ENCODE measurements around the gene RNF208.
"Not testable (repeated sequence)": the region's sequence is repeated elsewhere in the genome, so short reads cannot be mapped to it uniquely, and the experiment has no call there.

RNF208 gene, protein sequence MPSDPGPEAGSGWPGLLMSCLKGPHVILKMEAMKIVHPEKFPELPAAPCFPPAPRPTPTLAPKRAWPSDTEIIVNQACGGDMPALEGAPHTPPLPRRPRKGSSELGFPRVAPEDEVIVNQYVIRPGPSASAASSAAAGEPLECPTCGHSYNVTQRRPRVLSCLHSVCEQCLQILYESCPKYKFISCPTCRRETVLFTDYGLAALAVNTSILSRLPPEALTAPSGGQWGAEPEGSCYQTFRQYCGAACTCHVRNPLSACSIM

DNA sequence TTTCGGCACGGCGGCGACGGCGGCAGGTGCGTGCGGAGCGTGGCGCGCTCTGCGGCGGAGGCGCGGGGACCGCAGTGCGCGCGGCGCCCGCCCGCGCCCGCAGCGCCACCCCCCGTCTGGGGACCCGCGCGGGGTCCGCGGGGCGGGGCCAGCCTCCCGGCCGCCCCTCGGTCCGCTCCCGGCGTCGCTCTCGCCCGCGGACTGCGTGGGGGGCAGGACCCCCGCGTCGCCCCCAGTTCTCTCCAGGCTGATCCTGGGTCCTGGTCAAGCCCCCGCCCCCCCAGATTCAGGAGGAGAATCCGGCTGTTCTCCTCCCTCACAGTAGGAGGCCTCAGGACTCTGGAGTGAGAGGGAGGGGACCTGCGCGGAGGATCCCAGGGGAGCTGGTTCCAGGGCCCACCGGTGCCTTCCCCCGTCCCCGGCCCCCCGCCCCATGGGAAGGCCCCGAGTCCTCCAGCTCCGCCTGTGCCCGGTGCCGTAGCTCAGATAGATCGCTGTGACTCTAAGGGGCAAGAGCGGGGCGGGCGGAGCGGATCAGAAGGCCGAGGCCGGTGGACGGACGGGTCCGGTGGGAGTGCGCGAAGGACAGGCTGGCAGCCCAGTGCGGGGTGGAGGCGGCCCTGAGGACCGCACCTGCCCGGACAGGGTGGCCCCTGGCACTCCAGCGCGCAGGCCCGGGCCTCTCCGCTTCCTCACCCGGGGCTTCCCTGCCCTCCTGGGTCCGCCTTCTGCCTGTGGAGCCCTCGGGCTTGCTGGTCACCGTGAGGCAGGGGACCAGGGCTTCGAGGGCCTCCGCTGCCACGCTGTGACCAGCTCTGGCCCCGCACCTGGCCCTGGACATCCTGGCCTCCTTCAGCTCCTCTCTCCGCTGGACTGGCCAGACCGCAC, at the start of gene RNF208:
Gene RNF208 (minus strand): TSS at position 51 of the 888 bp plus-strand sequence. CDS start 1,028 bp downstream, outside the sequence.
- in situ Hi-C loops (cut with MboI; ENCODE audit: low sequenced_read_pairs): no loop called here

DNA sequence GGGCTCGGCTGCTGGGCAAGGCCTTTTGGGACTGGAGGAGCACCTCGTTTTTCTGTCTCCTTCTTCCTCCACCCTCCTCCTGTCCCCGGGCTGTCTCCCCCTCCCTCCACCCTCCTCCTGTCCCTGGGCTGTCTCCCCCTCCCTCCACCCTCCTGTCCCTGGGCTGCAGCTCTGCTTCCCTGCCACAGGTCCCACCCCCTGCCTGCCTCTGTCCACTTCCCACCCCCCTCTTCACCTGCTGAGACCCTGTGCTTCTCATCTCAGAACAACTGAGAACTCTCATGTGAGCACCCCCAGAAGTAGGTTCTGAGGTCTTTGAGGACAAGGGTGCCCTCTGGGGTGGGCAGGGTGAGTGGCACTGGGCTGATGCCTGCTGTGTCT, 49.6 kb upstream of the RNF208 start:
- in situ Hi-C loops (cut with MboI; ENCODE audit: low sequenced_read_pairs): no loop called here

DNA sequence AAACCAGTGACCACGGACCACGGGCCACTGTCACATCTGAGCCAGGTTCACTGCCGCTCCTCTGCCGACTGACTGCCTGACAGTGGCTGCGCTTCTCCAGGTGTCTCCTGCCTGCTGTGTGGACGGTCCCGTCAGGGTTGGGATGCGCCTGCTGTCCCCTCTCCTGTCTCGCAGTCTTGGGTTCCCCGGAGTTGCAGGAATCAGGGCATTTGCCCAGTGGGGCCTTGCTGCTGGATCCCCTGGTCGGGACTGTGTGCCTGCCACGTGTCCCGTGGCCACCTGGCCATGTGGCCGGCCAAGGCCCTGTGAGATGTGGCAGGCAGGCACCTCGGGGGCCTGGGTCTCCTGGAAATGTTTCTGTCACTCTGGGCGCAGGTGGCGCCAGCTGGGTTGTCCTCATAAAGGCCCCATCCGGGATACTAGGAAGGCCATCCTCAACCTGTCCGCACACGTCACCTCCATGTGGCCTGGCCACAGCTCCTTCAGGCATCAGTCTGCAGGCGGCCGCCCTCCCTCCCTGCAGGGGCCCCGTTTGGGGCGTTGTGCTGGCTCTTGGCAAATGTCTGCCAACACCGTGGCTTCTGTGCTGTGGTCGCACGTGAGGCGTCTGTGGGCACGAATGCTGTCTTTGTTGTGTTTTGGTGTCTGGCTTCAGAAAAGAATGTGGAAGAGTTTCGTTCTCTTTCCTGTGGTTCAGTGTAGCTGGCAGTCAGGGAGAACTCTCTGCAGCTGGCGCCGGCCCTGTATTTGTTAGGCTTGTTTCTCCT, 49.1 kb upstream of the RNF208 start:
- in situ Hi-C loops (cut with MboI; ENCODE audit: low sequenced_read_pairs): no loop called here

GRCh38 chr9:137269231-137269772, 47.3 kb upstream of the RNF208 start:
- in situ Hi-C loops (cut with MboI; ENCODE audit: low sequenced_read_pairs): no loop called here

DNA sequence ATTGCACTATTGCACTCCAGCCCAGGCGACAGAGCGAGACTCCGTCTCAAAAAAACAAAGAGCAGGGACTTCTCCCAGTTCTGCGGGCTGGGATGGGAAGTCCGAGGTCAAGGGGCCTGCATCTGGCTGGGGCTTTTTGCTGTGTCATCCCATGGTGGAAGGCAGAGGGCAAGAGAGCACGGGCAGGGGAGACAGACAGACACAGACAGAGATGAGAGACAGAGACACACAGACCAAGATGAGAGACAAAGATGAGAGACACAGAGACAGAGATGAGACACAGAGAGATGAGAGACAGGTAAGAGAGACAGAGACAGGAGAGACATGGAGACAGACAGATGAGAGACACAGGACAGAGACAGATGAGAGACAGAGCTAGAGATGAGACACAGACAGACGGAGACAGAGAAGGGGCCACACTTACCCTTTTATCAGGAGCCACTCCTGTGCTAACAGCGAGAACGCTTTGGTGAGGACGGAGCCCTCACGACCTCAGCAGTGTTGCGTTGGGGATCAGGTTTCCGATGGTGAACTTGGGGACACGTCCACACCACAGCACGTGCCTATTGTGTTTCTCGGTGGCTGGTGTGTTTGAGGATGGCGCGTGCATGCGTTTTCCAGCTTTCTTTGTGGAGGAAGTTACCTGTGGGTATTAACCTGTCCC, 46.6 kb upstream of the RNF208 start:
- in situ Hi-C loops (cut with MboI; ENCODE audit: low sequenced_read_pairs): no loop called here

DNA sequence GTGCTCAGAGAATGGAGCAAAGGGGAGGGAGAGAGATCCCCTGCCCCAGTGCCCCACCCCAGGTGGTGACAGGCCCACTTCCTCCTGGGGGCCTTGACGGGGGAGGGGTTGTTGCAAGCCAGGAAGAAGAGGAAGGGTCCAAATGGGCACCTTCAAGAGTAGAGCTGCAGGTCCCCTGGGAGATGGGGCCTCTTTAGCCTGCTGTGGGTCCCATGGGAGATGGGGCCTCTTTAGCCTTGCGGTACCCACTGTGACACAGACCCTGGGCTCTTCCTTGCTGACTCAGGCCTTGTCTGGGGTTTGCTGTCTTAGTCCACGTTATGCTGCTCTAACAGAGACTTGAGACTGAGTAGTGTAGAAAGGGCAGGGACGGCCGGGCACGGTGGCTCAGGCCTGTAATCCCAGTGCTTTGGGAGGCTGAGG, 45.9 kb upstream of the RNF208 start:
- in situ Hi-C loops (cut with MboI; ENCODE audit: low sequenced_read_pairs): no loop called here

DNA sequence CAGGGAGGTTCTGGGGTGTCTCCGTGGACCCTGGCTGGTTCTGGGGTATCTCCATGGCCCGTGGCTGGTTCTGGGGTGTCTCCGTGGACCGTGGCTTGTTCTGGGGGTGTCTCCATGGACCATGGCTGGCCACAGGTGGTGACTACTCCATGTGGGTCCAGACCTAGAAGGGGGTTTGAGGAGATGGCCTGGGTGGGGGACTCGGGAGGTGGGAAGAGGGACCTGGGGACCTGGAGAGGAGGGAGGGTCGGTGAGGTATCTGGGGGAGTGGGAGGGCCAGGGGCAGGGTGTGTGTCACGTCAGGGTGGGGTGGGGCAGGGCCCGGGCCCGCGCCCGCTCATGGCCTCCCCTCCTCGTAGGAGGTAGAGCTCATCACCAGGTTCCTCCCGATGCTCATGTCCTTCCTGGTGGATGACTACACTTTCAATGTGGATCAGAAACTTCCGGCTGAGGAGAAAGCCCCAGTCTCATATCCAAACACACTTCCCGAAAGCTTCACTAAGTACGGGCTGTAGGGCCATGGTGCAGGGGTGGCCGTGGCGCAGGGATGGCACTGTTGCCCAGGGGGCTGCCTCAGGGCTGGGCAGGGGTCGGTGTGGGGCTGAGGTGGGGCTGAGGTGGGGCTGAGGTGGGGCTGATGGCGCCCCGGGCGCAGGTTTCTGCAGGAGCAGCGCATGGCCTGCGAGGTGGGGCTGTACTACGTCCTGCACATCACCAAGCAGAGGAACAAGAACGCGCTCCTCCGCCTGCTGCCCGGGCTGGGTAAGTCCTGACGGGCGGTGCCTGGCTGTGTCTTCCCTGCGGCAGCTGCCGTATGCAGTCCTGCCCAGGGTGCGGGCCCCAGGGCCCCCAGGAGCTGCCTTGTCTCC, 44.8 kb upstream of the RNF208 start:
- in situ Hi-C loops (cut with MboI; ENCODE audit: low sequenced_read_pairs): no loop called here

DNA sequence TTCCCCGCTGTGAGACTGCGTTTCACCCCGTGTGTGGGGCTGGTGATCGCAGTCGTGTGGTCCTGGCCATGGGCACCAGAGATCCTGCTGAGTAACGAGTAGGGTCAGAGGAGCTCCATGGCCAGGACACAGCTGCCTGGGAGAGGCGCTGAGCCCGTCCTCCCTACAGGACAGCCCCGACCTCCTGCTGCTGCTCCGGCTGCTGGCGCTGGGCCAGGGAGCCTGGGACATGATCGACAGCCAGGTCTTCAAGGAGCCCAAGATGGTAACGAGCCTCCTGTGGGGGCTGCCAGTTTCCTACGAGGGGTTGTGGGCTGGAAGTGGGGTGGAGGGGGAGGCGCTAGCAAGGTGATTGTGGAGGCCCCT, 44.1 kb upstream of the RNF208 start:
- in situ Hi-C loops (cut with MboI; ENCODE audit: low sequenced_read_pairs): no loop called here

DNA sequence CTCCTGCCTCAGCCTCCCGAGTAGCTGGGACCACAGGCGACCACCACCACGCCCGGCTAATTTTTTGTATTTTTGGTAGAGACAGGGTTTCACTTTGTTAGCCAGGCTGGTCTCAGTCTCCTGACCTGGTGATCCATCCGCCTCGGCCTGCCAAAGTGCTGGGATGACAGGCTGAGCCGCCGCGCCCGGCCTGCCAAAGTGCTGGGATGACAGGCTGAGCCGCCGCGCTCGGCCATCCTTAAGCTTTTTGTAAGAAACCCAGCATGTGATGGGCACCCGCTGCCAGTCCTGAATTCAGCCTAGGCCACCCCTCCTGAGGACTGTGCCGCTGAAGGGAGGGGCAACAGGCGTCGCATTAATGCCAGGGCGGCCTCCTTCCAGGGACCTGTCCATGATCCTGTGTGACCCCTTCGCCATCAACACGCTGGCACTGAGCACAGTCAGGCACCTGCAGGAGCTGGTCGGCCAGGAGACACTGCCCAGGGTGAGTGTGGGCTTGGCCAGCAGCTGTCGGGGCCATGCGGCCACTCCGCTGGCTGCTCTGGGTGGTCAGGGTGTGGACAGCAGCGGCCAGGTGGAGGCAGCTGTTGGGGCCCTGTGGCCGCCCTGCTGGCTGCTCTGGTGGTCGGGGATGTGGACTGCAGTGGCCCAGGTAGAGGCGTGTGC, 43.6 kb upstream of the RNF208 start:
- in situ Hi-C loops (cut with MboI; ENCODE audit: low sequenced_read_pairs): no loop called here

DNA sequence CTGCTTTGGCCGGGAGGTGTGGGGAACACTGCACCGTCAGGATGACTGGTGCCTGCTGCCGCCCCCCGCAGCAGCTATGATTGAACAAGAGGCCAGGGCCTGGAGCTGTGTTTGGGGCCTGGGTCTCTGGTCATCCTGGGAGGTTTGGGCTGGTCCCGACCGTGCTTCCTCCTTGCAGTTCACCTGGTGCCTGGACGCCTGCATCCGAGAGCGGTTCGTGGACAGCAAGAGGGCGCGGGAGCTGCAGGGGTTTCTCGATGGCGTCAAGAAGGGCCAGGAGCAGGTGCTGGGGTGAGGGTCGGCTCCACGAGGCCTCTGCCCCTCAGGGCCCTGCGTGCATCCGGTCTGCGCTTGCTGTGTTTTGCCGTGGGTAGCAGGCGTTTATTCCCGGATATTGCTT, 42.0 kb upstream of the RNF208 start:
- in situ Hi-C loops (cut with MboI; ENCODE audit: low sequenced_read_pairs): no loop called here

GRCh38 chr9:137263506-137263905, 41.5 kb upstream of the RNF208 start:
- in situ Hi-C loops (cut with MboI; ENCODE audit: low sequenced_read_pairs): no loop called here

GRCh38 chr9:137262909-137263285, 40.9 kb upstream of the RNF208 start:
- in situ Hi-C loops (cut with MboI; ENCODE audit: low sequenced_read_pairs): no loop called here

DNA sequence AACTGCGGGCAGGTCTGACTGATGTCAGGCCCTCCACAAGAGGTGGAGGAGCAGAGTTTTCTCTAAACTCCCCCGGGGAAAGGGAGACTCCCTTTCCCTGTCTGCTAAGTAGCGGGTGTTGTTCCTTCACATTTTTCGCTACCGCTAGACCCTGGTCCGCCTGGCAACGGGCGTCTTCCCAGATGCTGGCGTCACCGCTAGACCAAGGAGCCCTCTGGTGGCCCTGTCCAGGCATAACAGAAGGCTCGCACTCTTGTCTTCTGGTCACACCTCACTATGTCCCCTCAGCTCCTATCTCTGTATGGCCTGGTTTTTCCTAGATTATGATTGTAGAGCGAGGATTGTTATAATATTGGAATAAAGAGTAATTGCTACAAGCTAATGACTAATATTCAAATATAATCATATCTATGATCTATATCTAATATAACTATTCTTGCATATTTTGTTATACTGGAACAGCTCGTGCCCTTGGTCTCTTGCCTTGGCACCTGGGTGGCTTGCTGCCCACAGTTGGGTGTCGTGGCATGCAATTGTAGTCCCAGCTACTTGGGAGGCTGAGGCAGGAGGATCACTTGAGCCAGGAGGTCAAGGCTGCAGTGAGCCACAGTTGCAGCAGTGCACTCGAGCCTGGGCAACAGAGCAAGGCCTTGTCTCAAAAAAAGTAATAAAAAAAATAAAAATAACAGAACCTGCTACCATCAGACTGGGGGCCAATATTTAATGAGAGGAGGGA, 40.3 kb upstream of the RNF208 start:
- in situ Hi-C loops (cut with MboI; ENCODE audit: low sequenced_read_pairs): not testable (repeated sequence)

GRCh38 chr9:137256856-137257255, 34.8 kb upstream of the RNF208 start:
- in situ Hi-C loops (cut with MboI; ENCODE audit: low sequenced_read_pairs): no loop called here

DNA sequence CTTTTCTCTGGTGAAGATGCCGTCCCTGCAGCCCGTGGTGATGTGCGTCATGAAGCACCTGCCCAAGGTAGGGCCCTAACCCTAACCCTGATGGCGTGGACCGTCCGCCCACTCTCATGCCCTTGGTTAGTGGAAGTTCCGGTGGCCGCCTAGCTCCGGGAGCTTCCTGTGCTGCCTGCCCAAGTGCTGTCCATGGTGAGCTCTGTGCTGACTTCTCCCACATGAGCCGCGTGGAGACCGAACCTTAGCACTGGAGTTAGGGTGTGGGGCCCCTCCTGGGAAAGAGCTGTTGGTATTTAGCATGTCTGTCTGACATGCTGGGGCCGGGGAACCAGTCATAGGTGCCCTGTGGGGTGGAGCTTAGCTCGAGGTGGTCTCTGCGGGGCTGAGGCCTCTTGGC, 34.3 kb upstream of the RNF208 start:
- in situ Hi-C loops (cut with MboI; ENCODE audit: low sequenced_read_pairs): no loop called here

DNA sequence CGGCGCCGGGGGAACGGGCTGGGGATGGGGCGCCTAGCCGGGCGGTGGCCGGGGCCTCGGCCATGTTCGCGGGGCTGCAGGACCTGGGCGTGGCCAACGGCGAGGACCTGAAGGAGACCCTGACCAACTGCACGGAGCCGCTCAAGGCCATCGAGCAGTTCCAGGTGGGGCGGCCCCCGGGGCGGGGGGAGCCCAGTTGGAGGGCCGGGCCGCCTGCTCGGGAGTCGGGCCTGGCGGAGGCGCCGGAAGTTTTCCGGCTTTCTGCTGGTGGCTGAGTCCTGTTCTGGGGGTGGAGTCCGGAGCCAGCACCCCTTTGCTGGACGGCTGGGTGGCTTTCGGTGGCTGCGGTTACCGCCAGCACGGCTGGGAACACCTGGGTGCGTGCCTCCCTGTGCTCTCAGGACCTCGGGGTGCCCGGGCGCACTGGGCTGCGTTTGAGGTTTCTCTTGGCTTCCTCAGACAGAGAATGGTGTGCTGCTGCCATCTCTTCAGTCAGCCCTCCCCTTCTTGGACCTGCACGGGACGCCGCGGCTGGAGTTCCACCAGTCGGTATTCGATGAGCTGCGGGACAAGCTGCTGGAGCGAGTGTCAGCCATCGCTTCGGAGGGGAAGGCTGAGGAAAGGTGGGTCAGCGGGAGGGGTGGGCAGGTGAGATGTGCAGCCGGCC, 33.5 kb upstream of the RNF208 start:
- in situ Hi-C loops (cut with MboI; ENCODE audit: low sequenced_read_pairs): no loop called here

DNA sequence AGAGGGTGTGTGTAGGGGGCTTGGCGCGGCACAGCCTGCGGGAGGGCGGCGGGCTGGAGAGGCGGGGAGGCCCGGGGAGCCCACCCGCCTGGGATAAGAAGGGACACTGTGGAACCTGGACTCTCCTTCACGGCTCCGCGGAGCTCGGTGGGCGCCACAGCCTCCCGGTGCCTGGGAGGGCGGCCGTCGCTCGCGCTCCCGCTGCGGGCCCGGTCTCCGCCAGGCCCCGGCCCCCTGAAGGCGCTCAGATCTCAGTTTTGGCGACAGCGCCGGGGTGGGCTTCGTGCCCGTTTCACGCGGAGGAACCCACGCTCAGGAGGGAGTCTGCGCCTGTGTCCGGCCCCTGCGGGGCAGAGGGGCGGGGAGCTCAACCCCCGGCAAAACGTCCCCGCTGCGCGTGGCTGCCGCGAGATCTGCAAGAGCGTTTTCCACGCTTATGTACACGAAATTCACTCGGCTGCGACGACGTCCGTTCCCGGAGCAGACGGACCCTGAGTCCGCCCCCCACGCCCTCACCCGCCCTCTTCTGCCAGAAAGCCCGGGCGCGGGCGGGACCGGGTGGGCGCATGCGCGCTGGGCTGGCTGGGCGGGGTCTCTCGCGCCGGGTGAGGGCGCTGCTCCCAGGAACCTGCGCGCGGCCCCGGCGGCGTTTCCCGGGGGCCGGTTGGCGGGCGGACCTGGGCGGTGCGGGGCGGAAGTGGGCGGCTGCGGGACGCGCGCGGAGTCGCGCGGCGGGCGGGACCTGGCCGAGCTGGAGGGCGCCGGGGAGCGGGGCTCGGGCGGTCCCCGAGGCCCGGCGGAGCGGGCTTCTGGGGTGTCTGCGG, 32.8 kb upstream of the RNF208 start, which contains the start of gene NELFB:
Gene NELFB (plus strand): TSS at position 704 of the 824 bp plus-strand sequence.
- in situ Hi-C loops (cut with MboI; ENCODE audit: low sequenced_read_pairs): no loop called here

Data from HL-60/S4 treated with retinoic acid at 250 ng/mL for 4 days and 3 days (cell line).